ENCODE measurements around the gene CYGB.
"Not testable (repeated sequence)": the region's sequence is repeated elsewhere in the genome, so short reads cannot be mapped to it uniquely, and the experiment has no call there.

Gene CYGB

DNA sequence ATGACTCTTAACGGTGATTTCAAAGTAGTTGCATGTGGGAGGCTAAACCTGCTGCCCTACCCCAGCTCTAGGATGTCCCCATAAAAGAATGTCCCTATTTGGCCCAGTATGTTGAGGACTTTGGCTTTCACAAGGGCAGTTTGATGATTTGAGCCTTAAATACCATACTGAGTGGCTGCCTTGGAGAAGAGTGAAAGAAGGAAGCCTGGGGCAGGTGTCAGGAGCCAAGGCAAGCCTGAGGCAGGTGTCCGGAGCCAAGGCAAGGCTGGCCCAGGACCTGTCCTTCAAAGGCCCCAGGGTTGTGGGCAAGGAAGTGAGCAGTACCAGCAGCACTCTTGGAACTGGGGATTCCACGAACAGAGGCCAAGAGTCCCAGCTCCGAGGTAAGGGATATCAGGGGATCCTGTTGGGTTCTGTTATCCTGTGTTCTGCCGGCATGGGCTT lies 29.5 kb upstream of the CYGB start:
- no peak for DNase-seq

DNA sequence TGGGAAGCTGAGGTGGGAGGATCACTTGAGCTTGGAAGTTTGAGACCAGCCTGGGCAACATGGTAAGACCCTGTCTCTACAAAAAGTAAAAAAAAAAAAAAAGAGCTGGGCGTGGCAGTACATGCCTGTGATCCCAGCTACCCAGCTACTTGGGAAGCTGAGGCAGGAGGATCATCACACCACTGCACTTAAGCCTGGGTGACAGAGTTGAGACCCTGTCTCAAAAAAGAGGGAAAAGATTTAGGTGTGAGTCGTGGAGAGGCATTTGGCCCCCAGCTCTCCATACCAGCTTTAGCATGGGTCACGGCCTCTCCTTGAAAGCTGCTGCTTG lies 29.1 kb upstream of the CYGB start:
- DNase-seq: no peak

DNA sequence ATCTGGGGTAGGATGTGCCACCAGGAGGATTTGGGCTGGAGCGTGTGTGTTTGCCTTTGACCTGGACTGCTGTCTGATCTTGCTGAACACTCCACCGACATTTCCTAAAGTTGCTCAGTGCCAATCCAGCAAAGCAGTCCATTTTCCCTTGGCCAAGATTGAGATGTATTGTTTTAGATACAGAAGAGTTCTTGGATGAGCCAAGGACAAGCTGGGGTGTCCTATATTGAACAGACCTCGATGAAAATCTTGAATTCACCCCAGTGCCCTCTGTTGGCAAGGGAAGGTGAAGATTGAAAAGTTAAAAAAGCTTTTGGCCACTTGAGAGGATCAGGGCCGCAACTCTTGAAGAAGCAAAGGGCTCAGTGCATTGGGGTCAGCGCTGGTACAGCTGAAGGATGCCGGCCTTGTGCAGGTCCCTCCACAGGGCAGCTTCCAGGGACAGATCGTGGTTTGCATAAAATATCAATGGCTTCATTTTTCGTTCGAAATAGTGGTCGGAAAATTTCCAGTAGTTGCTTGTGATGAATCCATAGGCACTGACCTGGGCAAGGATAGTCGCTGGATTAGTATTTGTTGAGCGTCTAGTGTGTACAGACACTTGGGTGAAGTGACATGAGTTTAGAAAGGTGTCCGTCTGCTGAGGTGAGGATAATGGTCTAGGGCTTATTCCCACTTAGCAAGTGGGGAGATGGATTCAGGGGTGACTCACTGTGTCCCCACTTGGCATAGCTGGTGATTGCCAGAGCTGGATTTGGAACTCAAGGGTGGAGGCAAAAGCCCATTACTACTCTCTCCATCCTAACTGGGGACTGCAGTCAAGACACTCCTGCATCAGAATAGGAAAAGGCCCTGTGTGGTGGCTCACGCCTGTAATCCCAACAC lies 28.5 kb upstream of the CYGB start:
- DNase-seq: no peak

DNA sequence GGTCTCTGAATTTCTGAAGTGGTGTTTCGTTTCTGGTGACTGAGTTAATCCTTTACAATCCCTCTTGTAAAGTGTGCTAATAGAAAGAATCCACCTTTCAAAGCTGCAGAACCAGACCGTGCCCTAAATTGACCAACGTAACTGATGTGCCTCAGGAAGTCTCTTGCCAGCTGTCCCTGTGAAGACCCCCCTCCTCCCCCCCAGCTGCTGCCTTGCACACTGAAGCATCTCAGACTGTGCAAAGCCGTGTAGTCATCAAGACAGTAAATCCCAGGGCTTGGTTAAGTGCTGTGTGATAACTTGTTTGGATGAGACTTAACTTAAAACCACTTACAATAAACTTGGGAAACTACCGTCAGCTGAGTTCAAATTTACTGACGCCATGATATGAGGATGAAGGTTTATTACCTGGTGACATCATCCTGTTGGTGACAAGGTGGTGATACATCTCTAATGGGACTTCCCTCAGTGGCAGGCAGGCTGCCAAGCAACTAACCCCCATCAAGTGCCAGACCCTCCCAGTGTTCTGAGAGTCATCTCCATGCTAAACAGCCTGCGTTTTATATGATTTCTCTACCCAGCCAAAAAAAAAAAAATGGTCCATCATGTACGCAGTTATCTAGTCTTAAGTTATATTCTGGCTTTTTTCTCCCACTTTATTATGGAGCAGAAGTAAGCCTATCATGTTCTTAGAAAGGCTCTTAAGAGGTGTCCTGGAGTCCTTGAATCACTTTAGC lies 27.6 kb upstream of the CYGB start:
- peak; percentile 43 to 79 (median 57) for DNase-seq

DNA sequence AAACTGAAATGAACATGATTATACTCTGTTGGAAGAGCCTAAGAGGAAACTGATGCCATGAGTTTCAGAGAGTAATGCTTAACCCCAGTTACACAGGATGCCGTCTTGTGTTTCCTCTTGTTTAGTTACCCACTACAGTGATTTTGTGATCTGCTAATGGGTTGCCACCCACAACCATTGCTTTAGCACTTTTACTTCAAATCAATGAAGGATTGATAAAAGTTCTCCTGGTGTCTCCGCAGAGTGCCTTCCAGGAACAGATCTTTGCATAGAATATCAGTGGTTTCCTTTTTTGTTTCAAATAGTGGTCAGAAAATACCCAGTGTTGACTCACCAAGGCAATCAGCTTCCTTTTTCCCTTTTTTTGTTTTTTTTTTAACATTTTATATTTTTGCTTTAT lies 25.9 kb upstream of the CYGB start:
- peak; percentile 41 to 70 (median 57) for DNase-seq

DNA sequence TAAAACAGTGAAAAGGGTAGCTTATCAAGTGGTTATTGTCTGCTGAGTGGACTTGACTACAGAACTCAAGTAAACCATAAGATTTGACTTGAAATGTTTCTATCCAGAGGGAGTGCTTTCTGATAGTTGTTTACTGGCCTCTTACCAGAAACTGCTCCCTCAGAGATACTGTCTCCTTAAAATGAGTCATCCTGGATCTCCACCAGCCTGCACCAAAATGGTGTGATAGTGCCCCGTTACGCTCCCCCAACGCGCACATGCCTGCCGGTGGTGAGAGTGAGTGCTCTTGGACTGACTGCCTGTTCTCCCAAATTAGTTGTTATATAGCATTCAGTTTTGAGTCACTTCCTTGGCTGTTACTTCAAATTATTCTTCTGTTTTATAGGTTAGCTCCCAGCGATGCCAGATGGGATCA lies 25.2 kb upstream of the CYGB start:
- DNase-seq: peak in 2 of 3 donors; percentile 44

DNA sequence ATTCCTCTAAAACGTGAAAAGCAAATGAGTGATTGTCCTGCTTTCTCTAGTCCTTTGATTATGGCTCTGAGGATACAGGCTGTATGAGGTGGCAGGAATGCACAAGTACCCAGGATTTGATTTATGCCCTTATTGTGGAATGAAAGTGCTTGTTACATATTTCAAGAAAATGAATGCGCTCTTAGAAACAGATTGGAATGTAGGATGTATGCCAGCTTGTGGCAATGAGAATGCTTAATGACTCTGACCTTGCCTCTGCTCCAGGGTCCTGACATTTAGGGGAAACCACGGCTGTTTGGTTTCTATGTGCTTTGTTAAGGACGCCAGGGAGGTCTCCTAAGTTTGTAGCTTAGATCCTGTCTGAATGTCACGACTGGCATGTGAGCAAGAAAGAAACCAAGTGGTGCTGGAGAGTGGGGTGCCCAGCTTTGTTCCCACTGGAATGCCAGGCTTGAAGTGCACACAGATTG lies 24.3 kb upstream of the CYGB start:
- DNase-seq: no peak

DNA sequence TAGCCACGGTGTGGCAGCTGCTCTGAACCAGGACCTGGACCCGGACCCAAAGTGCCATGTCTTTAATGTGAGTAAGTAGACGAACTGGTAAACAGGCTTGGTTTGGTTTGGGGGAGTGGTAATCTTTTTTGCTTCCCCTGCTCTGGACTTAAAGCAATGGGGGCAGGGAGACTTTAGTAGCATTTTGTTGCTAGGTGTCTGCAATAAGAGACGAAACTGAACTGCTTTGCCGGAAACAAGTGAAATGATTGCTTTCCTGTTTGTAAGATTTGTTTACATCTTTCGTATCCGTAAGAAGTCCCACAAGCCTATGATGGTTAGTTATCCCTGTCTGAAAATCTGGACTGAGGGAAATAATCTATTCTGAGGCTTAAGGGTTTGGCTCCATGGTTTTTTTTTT lies 23.8 kb upstream of the CYGB start:
- no peak for DNase-seq

DNA sequence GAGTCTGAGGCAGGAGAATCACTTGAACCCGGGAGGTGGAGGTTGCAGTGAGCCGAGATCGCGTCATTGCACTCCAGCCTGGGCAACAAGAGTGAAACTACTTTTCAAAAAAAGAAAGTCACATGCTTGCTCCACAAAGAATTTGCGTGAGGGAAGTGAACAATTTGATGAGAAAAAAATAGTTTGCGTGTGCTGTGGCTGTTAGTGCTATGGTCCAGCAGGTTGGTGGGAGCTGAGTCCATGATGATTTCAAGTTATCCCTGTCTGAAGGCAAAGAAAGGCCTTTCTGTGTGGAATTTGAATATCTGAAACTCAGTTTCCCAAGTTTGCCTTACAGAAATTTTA lies 23.3 kb upstream of the CYGB start:
- DNase-seq: peak in 1 of 3 donors; percentile 55

DNA sequence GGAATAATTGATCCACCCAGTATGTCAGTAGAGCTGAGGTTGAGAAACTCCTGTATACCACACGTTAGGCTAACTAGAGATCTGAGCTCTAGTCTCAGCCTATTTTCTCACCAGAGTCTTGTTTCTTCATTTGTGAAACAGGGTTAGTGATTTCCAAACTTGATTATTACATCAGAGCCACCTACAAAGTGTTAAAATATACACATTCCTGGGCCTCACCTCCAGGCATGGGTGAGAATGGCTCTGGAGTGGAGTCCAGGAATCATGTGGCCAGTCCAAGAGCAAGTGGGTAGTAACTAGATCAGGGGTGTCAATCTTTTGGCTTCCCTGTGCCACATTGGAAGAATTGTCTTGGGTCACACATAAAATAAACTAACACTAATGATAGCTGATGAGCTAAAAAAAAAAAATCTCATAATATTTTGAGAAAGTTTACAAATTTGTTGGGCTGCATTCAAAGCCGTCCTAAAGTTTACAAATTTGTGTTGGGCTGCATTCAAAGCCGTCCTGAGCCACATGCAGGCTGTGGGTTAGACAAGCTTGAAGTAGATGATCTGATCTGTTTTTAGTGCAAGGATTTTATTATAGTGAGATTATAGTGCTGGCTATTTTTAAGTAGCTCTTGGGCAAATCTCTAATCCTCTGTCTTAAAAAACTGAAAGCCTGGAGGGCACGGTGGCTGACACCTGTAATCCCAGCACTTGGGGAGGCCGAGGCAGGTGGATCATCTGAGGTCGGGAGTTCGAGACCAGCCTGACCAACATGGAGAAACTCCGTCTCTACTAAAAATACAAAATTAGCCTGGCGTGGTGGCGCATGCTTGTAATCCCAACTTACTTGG lies 22.7 kb upstream of the CYGB start:
- DNase-seq: peak in 1 of 3 donors; percentile 29

DNA sequence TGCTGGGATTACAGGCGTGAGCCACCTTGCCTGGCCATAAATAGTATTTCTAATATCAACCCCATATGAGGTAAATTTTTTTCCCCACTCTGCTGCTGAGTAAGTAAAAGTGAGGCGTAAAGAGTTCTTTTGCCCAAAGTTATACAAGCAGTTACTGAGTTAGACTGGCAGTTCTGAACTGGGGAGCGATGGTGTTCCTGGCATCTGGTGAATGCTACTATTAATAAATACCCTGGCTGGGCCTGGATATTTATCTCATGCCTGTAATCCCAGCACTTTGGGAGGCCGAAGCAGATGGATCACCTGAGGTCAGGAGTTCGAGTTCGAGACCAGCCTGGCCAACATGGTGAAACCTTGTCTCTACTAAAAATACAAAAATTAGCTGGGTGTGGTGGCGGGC lies 22.0 kb upstream of the CYGB start:
- DNase-seq: not testable (repeated sequence)

DNA sequence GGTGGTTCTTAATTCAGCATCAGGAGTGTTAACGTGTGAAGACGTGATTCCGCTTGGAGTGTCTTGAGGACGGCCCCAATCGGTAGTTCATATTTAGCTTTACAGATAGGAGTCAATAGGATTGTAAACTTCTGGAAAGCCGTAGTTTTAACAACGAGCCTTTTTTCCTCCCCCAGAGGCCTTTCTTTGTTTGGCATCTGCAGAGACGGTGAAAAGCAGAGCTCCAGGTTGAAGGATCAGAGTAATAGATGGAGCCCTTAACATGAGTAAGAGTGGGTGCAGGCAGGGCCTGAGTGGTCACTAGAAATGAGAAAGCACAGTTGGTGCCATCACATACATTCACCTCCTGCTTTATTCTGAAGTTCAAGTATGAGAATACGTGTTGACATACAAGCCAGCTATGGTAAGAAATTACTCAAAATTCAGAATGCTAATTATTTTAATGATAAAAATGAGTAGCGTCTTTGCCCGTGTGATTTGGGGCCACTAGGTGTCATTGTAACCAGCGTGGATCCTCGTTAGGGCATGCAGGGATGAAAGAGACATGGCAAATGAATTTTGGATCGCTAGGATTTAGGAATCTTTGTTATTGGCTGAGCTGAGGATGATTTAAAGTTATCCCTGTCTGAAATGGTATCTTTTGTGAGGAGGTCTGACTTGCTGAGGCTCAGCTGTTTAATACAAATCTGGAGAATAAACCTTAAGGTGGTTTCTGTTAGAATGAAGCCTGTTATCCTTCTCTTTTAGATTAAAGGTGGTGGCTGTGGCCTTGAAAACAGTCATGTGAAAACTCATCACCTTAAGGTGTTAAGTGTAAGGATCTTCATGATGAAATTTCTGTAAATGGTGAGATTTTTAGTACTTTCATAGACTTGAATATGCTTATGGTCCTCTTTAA lies 20.9 kb upstream of the CYGB start:
- peak in 2 of 3 donors; percentile 34 to 43 for DNase-seq

DNA sequence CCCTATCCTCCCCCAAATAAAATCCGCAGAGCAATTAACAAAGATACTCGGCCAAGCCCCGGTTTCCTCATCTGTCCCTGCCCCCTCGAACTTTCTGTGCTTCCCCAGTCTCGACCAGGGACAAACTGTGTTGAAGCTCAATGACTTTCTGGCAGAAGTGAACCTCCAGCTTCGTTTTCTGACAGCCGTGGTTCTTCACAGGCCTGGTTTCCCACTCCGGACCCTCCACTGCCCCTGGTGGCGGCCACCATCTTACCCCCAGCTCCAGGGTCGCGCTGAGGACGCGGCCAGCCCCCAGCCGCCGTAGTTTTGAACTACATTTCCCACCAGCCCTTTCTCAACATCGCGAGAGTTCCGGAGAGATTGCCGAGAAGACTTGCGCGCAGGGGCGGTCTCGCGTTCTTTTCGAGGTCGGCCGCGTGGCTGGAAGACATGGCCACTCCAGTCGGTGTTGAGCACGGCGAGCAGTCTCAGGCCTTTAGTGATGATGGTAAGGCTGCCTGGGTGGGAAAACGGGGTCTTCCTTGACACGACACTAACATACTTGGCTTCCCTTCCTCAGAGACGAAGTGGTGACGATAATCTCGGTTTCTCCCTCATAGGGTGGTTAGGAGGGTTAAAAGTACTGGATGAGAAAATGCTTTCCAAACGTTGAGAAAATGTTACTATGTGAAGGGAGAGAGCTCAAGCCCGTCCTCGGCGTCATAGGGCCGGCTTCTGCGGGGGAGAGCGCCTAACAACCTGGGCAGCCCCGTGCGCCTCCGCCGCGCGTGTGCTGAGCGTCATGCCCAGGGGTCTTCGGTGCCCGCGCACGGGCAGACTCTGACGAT lies 20.1 kb upstream of the CYGB start:
- DNase-seq: peak; percentile 97 to 99 (median 98)

DNA sequence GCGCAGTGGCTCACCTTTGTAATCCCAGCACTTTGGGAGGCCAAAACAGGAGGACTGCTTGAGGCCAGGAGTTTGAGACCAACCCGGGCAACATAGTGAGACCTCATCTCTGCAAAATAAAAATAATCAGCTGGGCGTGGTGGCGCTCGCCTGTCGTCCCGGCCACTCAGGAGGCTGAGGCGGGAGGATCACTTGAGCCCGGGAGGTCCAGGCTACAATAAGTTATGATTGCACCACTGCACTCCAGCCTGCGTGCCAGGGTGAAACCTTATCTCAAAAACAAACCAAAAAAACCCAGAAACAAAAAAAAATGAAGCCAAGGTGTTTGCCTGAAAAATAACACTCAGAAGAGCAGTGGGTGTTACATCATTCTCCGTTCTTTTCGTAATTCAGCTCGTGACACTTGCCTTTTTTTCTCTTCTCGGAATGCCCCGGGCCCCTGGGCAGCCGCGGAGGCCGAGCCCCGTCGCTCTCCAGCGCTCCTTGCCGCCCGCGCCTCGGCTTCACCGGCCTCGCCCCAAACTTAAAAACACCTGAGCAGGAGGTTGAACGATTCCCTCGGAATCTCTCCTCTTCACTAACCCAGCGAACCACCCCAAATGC lies 19.4 kb upstream of the CYGB start:
- DNase-seq: peak; percentile 91 to 93 (median 91)

DNA sequence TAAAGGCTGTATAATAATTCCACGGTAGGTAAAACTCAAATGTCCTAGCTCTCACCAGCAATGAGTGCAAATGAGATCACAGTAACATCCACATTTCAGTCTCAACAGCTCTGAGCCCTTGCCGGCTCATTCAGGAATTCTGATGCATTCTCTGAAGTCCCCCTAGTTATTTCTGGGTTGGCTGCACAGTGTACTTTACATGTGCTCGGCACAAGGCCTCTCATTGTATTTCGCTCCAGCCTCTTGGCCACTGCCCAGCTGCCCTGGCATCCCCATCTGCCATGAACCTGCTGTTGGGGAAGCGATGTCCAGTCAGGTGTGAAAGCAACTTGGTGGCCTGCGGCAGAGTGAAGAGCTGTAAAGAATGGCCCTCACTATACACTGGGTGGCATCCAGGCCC lies 16.6 kb upstream of the CYGB start:
- no peak for DNase-seq

DNA sequence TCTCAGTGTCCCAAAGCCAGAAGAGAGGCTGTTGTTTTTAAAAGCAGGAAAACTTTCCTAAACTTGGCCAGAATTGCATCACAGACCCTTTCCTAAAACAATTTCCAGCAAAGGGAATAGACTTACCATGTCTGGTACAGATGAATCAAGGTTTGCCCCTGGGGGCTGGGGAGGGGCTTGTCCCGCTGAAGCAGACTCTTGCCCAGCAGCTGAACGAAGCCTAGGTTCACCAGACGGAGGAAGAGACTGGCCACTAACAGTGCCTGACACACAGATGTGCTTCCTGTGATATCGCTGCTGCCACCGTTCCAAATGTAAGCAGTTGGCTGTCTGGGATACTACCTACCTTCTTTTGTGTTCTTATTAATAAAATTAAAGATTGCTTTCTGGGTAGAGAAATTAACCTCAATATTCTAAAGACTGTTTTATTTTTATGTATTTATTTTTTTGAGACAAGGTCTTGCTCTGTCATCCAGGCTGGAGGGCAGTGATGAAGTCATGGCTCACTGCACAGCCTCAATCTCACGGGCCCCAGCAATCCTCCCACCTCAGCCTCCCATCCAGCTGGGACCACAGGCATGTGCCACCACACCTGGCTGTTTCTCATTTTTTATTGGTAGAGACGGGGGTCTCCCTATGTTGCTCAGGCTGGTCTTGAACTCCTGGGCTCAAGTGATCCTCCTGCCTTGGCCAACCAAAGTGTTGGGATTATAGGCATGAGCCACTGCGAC lies 15.8 kb upstream of the CYGB start:
- DNase-seq: no peak

DNA sequence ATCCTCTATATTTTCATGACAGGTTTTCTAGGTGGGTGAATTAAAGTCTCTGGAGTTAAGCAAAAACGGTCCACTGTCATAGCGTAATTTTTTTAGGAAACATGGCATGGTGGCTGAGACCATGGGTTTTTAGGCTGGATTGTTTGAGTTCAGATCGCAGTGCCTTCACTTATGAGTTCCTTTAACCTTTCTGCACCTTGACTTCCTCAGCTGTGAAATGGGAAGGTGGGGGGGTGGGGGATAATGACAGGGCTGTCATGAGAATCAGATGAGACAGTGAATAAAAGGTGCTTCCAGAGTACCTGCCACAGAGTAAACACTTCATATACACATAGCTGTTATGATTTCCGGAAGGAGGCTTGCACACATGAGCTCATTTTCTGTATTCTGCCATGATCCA lies 14.2 kb upstream of the CYGB start:
- no peak for DNase-seq

DNA sequence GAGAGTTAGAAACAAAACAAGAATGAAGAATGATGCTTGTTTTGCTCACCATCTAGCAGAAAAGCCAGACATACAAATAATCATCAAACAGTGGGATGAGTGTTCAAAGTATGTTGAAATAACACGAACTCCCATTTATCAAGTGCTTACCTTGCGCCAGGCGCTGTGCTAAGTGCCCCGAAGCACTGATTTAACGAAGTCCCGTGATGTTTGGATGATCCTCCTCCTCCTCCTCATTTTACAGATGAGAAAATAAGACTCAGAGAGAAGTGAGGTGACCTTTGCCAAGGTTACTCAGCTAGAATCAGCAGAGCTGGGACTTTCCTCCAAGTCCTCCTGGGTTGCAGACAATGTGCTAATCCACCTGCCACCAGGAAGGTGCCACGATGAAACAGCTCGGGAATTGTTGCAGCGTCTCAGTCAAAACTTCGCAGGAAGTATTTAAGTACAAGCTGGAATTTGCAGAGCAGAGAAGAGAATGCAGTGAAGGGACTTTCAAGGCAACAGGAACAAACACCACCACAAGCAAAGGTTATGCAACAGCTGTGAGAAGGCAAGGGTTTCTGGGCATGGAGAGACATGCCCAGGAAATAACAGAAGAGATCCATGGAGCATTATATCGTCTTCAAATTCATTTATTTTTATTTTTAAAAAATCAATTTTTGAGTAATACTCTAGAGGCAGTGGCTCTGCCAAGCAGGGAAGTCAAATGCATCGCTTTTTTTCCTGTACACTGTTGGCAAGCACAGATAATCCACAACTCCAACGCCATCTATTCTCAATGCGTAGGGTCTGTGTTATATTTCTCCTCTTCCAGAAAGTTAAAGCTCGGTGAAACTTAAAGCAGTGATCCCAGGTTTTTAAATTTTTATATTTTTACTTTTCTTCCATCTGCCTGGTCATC lies 13.5 kb upstream of the CYGB start:
- DNase-seq: peak; percentile 73 to 80 (median 79)

DNA sequence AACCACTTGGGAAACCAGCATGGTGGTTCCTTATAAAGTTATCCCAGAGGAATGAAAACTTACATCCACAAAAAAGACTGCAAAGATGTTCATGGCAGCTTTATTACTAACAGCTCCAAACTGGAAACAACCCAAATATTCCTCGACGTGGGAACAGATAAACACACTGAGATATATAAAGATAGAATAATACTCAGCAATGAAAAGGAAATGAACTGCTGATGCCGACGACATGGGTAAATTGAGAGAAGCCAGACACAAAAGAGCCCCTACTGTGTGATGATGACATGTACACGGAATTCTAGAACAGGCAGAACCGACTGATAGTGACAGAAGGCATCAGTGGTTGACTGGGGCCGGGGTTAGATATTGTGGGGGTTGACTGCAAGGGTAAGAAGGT lies 12.0 kb upstream of the CYGB start:
- DNase-seq: no peak

Data from suppressor macrophage treated with lipopolysaccharide for 1 hour (primary cell).